Measurements from ENCODE around the gene PDE4DIP. TPM values are rescaled to one million over a fixed set of nuclear protein-coding genes. Genes with fewer than 3 reads are reported as not detected.
"Not testable (repeated sequence)": the region's sequence is repeated elsewhere in the genome, so short reads cannot be mapped to it uniquely, and the experiment has no call there.

Gene PDE4DIP
- total RNA-seq (2014; rRNA removed; shearing (Covaris generic)): 34.3 and 49.9 TPM in 2 replicates

DNA sequence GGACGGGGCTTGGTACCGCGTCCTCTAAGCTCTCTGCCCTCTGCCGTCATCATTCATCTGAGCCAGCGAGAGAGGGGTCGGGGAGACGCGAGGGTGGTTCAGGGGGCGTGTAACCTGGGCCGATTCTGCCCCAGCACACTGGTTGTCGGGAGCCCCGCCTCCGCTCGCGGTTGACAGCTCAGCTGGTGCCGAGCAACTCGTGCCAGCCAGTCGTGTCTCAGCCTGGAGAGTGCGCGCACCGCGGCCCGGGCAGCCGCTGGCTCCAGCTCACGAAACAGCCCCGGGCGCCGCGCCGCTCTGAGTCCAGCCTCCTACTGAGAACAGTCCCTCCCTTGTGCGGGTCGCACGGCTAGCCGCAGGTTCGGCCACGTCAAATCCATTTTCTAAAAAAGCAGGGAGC, at the start of gene PDE4DIP:
Gene PDE4DIP (plus strand): TSS at position 209 of the 400 bp plus-strand sequence. CDS start 347 bp downstream, outside the sequence.
- DNase-seq (ENCODE audit: low spot score); in situ Hi-C loops (cut with HindIII; ENCODE audit: low sequenced_read_pairs): not testable (repeated sequence)

DNA sequence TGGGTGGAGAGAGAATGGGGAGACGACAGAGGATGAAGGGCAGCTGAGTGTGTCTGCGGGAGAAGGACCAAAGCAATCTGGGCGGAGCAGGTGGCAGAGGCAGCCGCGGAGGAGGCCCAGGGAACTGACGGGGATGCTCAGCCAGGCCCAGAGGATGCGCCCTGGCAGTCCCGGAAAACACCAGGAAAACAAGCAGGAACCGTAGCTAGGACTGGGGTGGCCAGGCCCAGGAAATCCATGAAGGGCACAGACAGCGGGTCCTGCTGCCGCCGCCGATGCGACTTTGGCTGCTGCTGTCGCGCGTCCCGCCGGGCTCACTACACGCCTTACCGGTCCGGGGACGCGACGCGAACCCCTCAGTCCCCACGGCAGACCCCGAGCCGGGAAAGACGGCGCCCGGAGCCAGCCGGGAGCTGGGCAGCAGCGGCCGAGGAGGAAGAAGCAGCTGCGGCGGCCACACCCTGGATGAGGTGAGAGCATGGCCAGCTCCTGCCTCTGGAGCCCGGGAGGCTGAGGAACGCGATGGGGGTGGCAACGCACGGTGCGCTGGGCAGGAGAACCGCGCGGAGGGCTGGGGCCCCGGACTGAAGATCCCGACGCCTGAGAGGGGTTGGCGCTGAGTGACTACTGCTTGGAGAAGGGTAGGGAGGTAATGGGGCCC, 35.8 kb upstream of the PDE4DIP start:
- DNase-seq (ENCODE audit: low spot score); in situ Hi-C loops (cut with HindIII; ENCODE audit: low sequenced_read_pairs): not testable (repeated sequence)

DNA sequence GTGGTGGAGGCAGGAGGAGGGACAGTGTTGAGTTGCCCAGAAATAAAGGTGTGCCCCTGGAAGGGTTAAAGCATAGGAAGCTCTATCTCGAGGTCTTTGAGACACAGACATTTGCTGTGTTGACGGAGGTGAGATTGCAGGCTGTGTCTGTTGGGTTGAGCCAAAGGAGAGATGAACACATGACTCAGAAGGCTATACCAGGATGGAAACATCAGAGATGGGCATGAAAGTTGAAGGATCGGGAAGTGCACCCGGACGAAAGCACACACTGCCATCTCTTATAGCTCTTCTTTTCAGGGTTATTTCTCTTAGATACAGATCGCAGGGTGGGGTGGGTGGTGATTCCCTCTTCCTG, 35.3 kb upstream of the PDE4DIP start:
- in situ Hi-C loops (cut with HindIII; ENCODE audit: low sequenced_read_pairs); DNase-seq (ENCODE audit: low spot score): not testable (repeated sequence)

DNA sequence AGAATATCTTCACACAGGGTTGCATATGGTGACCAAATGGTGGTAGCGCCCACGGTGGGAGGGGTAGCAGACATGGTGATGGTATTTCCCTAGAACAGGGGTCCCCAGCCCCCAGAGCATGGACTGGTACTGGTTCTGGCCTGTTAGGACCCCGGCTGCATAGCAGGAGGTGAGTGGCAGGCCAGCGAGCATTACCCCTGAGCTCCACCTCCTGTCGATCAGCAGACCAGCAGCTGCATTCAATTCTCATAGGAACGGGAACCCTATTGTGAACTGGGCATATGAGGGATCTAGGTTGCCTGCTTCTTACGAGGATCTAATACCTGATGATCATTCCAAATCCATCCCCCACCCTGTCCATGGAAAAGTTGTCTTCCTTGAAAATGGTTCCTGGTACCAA, 22.0 kb upstream of the PDE4DIP start:
- DNase-seq (ENCODE audit: low spot score); in situ Hi-C loops (cut with HindIII; ENCODE audit: low sequenced_read_pairs): not testable (repeated sequence)

DNA sequence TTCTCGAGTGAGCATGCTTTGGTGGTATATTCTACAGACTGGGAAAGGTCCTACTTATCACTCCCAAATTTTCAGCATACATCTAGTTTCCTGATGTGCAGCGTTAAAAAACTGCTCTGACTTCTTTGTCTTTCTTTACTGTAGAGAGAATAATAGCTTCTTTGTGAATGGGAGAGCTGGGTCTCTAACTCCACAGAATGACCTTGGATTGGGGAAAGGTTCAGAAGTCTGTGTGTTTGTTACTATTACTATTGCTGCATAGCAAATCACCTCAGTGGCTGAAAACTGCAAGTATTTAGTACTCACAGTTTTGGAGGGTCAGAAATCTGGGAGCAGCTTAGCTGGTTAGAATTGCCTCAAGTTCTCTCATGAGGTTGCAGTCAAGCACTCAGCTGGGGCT, 20.4 kb upstream of the PDE4DIP start:
- DNase-seq (ENCODE audit: low spot score); in situ Hi-C loops (cut with HindIII; ENCODE audit: low sequenced_read_pairs): not testable (repeated sequence)

DNA sequence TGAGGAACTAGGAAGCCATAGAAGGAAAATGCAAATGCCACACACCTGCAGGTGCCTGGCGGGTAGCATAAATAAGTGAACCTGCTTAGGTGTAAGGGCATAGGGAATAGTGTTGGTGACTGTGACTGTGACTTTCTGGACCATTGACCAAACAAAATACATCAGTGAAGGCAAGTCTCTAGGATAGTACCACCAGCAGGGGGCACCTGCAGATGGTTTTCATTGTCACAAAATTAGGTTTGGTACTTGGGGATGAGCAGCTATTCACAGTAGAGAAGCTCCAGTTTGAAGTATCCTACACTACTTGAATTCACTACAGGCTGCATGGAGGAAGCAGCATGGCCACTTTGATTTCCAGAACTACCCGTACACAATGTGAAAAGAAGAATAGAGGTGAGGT, 19.2 kb upstream of the PDE4DIP start:
- DNase-seq (ENCODE audit: low spot score); in situ Hi-C loops (cut with HindIII; ENCODE audit: low sequenced_read_pairs): not testable (repeated sequence)

DNA sequence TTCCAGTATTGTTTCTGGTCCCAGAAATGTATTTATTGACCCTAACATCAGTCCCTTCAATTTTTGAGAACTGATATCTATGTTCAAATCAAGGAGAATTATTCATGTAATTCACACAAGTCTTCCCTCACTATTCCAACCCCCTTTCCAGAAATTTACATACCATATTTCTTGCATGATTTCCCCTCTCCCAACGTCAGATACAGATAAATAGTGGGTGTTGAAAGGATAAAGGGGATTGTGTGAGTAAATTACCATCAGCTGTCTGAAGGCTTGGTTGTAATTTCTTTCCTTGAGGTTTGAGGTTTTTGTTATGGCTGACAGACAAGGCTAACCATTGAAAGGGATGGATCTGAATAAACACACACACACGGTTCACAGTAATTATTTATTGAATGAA, 15.7 kb upstream of the PDE4DIP start:
- in situ Hi-C loops (cut with HindIII; ENCODE audit: low sequenced_read_pairs); DNase-seq (ENCODE audit: low spot score): not testable (repeated sequence)

DNA sequence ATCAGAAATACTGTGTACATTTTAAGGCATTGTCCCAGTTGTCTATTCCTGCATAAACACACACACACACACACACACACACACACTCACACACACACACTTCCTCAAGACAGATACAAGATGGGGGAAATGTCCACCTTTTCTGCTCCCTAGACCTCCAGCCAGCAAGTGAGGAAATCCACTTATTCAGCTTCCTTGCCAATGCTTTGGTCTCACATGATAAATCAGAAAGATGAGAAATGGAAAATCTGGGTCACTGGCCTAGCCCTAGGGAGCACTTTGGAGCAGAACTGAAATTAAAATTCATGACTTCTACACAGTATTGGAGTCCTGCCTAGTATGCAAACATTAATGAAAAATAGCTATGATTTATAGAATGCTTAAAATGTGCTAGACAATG, 15.3 kb upstream of the PDE4DIP start:
- in situ Hi-C loops (cut with HindIII; ENCODE audit: low sequenced_read_pairs); DNase-seq (ENCODE audit: low spot score): not testable (repeated sequence)

DNA sequence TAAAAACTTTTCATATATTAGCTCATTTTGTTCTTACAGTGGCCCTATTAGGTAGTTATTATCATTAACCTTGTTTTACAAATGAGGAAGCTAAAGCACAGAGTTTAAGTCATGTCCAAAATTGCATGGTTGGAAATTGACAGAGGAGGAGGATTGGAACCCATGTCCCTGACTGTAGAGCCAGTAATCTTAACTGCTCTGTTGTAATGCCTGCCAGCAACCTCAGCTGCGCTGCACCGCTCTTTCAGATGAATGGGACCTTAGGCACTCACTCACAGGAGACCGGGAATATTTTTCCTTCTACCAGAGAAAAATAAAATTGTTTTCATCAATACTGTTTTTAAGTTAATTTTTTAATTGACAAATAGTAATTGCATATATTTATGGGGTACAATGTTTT, 14.9 kb upstream of the PDE4DIP start:
- DNase-seq (ENCODE audit: low spot score); in situ Hi-C loops (cut with HindIII; ENCODE audit: low sequenced_read_pairs): not testable (repeated sequence)

DNA sequence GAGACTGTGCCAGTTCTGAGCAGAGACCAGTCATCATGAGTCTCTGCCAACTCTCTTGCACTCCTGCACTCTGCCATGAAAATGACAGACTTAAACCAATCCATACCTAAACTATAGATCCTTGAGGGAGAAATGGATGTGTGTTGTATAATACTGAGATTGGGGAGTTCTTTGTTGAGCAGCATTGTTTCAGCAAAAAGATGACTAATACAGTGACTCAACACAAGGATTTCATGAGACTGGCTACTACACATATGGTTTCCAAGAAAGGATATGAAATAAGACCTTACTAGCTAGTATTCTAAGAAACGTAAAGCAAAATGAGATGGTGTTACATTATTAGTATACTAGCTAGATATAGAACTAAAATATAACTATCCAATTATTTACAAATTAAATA, 3.0 kb upstream of the PDE4DIP start:
- in situ Hi-C loops (cut with HindIII; ENCODE audit: low sequenced_read_pairs); DNase-seq (ENCODE audit: low spot score): not testable (repeated sequence)

DNA sequence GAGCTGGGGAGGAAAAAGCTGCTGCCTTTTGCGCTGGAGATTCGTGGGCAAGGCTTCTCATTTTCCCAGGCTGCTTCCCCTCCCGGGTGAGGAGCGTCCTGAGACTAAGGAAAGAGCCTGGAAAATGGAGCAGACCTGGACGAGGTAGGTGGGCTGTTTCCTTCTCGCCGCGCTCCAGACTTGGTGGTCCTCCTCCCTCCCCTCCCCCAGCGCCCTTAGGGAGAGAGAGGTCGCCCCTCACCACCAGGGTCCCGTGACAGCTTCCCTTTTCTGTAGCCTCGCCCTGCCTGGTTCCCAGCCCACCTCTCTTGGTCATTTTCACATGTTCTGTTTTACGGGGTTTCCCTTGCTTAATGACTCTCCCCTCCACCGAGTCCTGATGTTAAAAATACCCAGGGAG, 423 bp downstream of the PDE4DIP start:
- in situ Hi-C loops (cut with HindIII; ENCODE audit: low sequenced_read_pairs); DNase-seq (ENCODE audit: low spot score): not testable (repeated sequence)

DNA sequence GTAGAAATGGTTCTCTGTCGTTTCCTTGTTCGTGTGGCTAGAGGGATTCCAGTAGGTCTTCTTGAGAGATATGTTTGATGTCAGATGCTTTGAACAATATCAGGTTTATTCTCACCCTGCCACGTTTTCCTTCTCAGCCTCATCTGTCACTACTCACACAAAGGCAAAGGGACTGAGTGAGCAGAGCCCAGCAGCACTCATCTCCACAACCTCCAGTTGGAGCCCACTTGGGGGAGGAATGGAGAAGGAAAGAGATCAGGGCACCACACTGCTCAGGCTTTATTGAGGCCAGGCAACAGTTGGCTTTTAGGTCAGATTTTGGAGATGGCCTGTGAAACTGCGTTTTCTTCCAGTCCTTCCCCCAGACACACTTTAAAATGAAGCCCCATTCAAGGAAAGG, 840 bp downstream of the PDE4DIP start:
- DNase-seq (ENCODE audit: low spot score); in situ Hi-C loops (cut with HindIII; ENCODE audit: low sequenced_read_pairs): not testable (repeated sequence)

DNA sequence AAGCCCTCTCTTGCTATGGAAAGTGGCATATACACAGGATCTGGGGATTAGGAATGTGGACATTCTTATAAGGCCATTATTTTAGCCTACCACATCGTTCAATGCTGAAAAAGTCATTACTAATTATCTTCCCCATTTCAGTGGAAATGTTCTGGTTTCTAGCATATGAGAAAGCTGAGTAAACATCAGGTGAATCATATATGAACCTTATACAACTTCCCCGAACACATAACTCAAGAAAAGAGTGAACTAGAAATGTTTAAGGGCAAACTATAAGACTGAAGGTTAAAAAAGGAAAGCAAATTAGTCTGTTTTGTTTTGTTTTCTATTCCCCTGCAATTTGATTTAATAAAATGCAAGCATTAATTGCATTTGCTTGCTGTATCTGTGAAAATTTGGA, 6.1 kb downstream of the PDE4DIP start:
- in situ Hi-C loops (cut with HindIII; ENCODE audit: low sequenced_read_pairs); DNase-seq (ENCODE audit: low spot score): not testable (repeated sequence)

DNA sequence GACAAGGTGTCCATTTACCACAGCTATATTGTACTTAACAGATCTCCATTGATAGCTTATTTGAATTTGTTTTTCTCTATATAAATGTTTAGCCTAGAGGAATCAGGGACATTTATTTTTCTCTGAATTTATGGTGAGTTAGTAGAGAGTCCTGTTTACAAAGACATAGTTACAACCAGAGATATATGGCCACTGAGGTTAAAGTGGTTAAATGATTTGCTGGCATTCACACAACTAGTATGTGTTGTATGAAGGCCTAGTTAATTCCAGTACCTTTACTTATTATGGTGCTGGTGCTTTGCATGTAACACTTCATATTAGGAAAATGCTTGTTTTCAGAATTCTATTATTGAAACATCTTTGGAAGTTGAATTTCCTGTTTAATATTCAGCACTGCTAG, 6.6 kb downstream of the PDE4DIP start:
- DNase-seq (ENCODE audit: low spot score); in situ Hi-C loops (cut with HindIII; ENCODE audit: low sequenced_read_pairs): not testable (repeated sequence)

DNA sequence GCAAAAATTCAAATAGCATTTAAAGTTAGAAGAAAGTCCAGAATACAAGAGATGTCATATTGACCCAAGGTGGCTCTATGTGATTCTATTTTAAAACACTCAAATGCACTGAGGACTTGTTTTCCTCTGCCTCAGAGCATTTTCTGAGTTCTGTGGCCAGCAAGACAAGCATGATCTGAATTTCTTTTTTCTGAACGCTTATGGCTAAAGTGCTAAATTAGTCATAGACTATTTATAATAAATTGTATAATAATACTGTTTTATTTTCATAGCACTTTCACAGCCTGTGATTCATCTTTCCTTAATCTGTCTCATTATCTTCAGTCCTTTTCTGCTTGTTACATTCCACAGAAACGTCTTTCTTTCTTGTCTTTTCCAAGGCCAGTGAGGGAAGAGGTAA, 7.5 kb downstream of the PDE4DIP start:
- in situ Hi-C loops (cut with HindIII; ENCODE audit: low sequenced_read_pairs): not testable (repeated sequence)

DNA sequence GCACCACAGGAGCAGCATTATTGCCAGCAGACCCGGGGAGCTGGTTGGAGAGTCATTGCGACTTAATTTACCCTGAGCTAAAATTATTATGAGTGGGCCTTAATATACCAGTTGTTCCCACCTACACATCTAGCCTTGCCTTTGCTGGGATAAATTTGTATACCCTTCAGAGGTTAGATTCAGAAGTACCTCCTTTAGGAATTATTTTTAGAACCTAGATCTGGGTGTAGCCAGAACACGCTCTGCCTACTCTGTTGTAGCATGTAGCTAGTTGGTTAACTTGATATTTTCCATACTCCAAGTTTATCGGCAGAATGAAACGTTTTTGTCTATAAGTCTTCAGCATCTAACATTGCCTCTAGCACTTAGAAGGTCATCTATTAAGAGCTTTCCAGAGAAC, 9.1 kb downstream of the PDE4DIP start:
- DNase-seq (ENCODE audit: low spot score); in situ Hi-C loops (cut with HindIII; ENCODE audit: low sequenced_read_pairs): not testable (repeated sequence)

More for the DNA sequence above, 7.5 kb downstream of the PDE4DIP start:
- DNase-seq (ENCODE audit: low spot score): not testable (repeated sequence)

DNA sequence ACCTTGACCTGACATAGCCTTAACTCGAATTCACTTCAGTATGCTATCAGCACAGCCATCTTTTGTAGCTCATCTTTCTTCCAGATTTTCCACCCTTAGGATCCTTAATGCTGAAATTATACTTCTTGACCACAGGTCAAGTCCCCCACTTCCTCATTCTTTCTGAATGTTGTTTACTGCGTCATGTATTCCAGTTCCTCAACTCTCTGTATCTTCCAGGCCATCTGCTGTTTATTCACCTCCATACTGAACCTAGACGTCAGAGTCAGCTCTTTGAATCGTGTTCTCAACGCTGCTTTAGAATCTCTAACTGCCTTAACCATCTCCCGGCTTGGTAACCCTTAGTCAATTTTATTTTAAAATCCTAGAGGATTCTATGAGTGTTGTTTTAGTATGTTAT, 9.8 kb downstream of the PDE4DIP start:
- in situ Hi-C loops (cut with HindIII; ENCODE audit: low sequenced_read_pairs); DNase-seq (ENCODE audit: low spot score): not testable (repeated sequence)

DNA sequence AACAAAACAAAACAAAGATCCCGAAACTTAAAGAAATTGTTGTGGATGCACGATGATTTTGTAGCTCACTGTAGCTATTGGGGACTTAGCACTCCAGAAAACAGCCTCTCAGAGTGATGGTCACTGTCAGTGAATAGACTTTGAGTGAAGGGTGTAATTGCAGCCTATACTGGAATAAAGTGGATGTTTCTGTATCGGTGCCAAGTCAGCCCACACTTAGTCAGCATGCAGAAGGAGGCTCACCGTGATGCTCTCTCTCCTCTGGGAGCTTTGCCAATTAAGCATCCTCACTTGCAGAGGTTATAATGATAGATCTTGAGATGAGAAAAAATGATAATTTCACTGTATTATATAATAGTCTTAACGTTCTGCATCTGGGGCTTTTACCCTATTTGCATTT, 11.1 kb downstream of the PDE4DIP start:
- in situ Hi-C loops (cut with HindIII; ENCODE audit: low sequenced_read_pairs); DNase-seq (ENCODE audit: low spot score): not testable (repeated sequence)

DNA sequence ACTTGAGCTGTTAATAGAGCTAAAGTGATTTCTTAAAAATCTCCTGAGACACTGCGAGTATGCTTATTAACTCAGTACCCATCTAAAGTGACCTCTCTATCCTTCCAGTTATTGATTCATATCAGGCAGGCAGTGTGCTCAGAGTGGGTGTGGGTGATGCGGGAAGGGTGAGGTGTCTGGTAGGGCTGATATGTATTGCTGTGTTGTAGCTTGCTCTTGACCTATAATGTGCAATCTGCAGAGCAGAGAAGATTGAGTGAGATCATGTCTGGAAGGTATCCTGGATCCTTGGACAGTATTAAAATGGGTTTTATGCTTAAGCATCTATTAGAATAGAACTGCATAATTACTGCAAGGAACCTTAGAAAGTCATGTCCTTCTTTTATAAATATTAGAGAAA, 15.8 kb downstream of the PDE4DIP start:
- DNase-seq (ENCODE audit: low spot score); in situ Hi-C loops (cut with HindIII; ENCODE audit: low sequenced_read_pairs): not testable (repeated sequence)

DNA sequence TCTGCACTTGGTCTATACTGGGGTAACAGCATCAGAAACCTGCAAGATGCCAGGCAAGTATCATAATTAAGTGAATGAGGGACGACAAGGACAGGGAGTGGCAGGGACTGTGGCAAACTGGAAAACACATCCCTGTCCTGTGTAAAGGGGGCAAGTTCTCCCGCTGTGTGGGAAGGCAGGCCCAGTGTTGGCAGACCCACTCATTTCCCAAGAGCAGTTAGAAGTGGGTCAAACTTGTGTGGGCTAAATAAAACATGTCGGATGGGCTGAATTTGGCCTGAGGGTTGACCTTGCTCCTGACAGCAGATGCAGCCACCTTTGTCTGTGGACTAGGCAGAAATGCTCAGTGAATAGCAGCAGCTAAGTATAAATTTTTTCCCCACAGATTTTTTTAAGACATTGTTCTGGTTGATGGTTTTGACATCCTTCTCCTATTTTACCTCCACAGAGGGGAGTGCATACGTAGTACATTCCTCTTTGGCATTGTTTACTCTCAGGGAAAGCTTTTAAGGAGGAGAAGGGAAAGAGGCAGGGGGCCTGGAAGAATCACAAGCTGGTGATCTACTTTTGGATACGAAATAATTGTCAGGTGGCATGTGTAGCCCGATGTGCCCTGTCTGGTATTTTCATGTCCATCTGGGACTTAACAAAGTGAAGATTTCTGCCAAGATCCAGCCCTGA, 16.5 kb downstream of the PDE4DIP start:
- in situ Hi-C loops (cut with HindIII; ENCODE audit: low sequenced_read_pairs); DNase-seq (ENCODE audit: low spot score): not testable (repeated sequence)
